ENCODE measurements around the gene C22orf42.

DNA sequence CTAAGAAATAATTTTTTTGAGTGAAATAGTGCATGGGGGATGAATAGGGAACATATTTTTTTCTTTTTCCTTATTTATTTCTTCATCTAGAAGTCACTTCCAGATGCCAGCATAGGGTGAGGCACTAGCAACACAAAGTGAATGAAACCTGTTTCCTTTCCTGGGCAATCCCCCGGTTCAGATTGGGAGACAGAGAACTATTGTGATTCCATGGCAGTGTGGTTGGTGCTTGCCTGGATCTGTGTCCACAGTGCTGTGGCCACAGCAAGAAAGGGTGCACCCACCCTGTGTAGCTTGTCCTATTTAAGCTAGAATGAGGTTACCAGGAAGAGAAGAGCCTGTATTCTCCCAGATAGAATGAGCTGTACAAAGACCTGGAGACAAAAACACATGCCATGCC lies 58.4 kb downstream of the C22orf42 start:
- no peak for TF ChIP-seq EZH2 (IDR thresholded peaks at IDR 0.05; ENCODE audit: borderline replicate concordance, low read length)
- TF ChIP-seq, protein P1, sequence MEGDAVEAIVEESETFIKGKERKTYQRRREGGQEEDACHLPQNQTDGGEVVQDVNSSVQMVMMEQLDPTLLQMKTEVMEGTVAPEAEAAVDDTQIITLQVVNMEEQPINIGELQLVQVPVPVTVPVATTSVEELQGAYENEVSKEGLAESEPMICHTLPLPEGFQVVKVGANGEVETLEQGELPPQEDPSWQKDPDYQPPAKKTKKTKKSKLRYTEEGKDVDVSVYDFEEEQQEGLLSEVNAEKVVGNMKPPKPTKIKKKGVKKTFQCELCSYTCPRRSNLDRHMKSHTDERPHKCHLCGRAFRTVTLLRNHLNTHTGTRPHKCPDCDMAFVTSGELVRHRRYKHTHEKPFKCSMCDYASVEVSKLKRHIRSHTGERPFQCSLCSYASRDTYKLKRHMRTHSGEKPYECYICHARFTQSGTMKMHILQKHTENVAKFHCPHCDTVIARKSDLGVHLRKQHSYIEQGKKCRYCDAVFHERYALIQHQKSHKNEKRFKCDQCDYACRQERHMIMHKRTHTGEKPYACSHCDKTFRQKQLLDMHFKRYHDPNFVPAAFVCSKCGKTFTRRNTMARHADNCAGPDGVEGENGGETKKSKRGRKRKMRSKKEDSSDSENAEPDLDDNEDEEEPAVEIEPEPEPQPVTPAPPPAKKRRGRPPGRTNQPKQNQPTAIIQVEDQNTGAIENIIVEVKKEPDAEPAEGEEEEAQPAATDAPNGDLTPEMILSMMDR (conservative IDR thresholded peaks at IDR 0.05 in 1 of 2, IDR thresholded peaks at IDR 0.05 in 1 of 2; ENCODE audit: extremely low read depth in 1 of 2, insufficient read depth in 1 of 2, low read depth in 1 of 2, low read length in 2 of 2) = no peak
